ENCODE data around the gene HCFC2.
A peak's percentile ranks its signal among the peaks of the same experiment; 100 is the strongest.
"Not testable (repeated sequence)": the region's sequence is repeated elsewhere in the genome, so short reads cannot be mapped to it uniquely, and the experiment has no call there.

Gene HCFC2

DNA sequence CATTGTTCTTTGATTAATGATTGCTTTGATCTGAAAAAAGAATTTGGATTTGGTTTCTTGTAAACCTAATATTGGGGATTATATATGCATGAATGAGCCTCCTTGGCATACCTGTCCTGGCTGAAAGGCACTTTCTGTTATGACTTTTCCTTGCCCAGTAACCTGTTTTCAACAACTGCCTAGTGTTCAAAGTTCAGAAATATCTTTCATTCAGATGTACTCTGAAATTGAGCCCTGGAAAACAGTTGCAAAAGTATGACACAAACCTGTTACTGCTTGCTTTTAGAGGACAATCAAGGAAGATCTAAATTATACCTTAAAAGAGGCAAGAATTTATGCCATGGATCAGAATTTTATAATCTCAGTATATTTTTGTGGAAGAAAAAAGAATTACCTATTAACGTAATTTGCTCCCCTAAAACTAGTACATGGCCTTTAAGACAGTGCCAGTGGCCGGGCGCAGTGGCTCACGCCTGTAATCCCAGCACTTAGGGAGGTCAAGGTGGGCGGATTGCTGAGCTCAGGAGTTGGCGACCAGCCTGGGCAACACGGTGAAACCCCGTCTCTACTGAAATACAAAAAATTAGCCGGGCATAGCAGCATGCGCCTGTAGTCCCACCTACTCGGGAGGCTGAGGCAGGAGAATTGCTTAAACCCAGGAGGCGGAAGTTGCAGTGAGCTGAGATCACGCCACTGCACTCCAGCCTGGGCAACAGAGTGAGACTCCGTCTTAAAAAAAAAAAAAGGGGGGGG, 50.7 kb downstream of the HCFC2 start:
- H3K36me3 Mint-ChIP-seq (ENCODE audit: low read depth), result peaks cover 22% of the 10 kb centered on the region
- not testable (repeated sequence) for DNase-seq (ENCODE audit: low spot score); H3K4me3 Mint-ChIP-seq; H3K9me3 Mint-ChIP-seq; H3K4me1 Mint-ChIP-seq (ENCODE audit: low read depth); H3K27ac Mint-ChIP-seq; H3K27me3 Mint-ChIP-seq (ENCODE audit: low read depth)

DNA sequence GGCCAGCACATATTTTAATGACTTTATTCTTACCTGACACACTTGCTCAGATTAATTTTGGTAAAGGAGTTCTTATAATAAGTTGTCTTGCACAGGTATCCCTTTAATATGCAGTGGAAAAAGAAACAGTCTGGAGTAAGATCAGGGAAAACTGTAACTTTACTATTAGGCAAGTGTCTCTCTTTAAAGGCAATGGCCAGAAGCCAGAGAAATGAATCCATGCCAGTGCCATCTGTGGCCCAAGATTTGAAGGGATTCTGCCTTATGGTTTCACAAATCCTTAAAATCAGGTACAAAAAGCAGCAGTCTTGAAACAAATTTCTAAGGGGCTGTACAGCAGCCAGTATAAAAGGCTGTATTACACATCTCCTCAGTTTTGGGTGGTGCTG, 51.2 kb downstream of the HCFC2 start:
- Mint-ChIP-seq H3K4me1 (ENCODE audit: low read depth) (no peaks in the 10 kb centered on the region), H3K27me3 (ENCODE audit: low read depth) (no peaks in the 10 kb centered on the region), H3K9me3 (no peaks in the 10 kb centered on the region), H3K27ac (no peak overlapping the region), H3K4me3 (no peak overlapping the region), H3K36me3 (ENCODE audit: low read depth) (peaks cover 26% of the 10 kb centered on the region)
- DNase-seq (ENCODE audit: low spot score), result no peak

DNA sequence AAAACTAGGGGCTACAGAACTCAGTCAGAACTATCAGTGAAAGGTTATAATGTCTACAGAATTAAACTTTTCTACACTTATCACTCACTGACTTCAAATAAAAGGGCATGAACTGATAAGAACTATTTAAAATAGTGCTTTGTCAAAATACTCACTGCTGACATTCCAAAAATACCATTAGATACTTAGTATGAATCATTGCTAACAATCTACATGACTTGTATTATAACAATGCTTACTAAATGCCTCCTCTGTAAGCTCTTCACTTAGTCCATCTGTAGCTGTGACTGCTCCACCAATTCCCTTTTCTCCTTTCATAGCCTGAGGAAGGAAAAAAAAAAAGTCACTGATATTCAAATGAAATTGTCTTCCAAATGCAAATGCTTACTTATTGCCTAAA, 56.7 kb downstream of the HCFC2 start:
- H3K4me1 Mint-ChIP-seq (ENCODE audit: low read depth), result peaks cover 2% of the 10 kb centered on the region
- no peaks in the 10 kb centered on the region for H3K9me3 Mint-ChIP-seq
- peaks cover 38% of the 10 kb centered on the region for H3K36me3 Mint-ChIP-seq (ENCODE audit: low read depth)

DNA sequence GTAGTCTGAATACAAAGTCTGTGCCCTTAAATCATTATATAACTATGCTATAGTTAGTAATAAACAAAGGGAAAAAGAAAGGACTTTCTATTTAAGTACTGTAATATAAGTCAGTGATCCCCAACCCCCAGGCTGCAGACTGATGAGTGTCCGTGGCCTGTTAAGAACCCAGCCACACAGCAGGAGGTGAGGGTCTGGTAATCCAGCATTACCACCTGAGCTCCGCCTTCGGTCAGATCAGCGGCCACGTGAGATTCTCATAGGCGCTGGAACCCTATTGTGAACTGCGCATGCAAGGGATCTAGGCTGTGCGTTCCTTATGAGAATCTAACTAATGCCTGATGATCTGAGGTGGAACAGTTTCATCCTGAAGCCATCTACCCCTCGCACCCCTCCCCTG, 58.0 kb downstream of the HCFC2 start:
- H3K27ac Mint-ChIP-seq, result no peak overlapping the region
- H3K36me3 Mint-ChIP-seq (ENCODE audit: low read depth), result peaks cover 45% of the 10 kb centered on the region
- no peak for DNase-seq (ENCODE audit: low spot score)
- no peak overlapping the region for H3K4me3 Mint-ChIP-seq
- peaks cover 2% of the 10 kb centered on the region for H3K4me1 Mint-ChIP-seq (ENCODE audit: low read depth)
- H3K27me3 Mint-ChIP-seq (ENCODE audit: low read depth), result no peaks in the 10 kb centered on the region
- H3K9me3 Mint-ChIP-seq, result no peaks in the 10 kb centered on the region

More for the DNA sequence above, 56.7 kb downstream of the HCFC2 start:
- no peak overlapping the region for H3K27ac Mint-ChIP-seq
- no peaks in the 10 kb centered on the region for H3K27me3 Mint-ChIP-seq (ENCODE audit: low read depth)
- DNase-seq (ENCODE audit: low spot score), result no peak
- H3K4me3 Mint-ChIP-seq, result no peak overlapping the region

DNA sequence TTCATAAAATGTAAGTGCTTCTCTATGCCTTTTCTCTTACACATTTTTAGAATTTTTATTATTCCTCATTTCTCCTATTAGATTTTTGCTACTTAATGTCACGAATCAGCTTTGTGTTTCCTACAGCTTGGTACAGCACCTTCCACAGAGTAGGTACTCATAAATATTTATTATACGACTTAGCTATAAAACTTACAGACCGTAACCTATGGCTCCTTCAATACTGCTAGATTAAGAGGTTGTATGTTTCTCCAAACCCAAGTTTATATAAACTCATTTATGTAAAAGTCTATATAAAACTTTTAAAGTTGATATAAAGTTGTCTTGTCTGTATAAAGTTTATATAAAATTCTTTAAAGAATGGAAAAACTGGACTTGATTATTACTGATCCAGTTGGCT, 62.2 kb downstream of the HCFC2 start:
- no peak for DNase-seq (ENCODE audit: low spot score)
- Mint-ChIP-seq H3K4me3 (no peak overlapping the region), H3K4me1 (ENCODE audit: low read depth) (peaks cover 11% of the 10 kb centered on the region), H3K9me3 (no peaks in the 10 kb centered on the region), H3K27ac (no peak overlapping the region), H3K36me3 (ENCODE audit: low read depth) (peaks cover 39% of the 10 kb centered on the region), H3K27me3 (ENCODE audit: low read depth) (no peaks in the 10 kb centered on the region)

DNA sequence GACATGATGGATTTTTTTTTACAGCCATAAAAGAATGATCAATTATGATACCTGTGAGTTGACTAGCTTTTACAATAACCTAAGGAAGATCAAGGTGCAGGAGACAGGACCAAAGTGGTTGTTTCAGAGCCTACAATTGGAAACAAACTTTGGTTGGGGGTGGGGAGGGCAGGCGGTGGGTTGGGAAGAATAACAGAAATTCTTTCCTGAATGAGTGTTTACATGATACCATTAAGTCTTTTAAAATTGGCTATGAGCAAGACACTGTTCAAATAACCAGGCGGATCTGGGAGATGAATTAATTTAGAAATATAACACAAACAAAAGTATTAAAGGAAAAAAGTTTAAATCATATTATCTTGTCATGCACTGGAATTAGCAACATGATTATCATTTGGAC, 66.4 kb downstream of the HCFC2 start:
- Mint-ChIP-seq H3K4me3 (no peak overlapping the region), H3K27me3 (ENCODE audit: low read depth) (no peaks in the 10 kb centered on the region), H3K4me1 (ENCODE audit: low read depth) (peaks cover 19% of the 10 kb centered on the region), H3K27ac (no peak overlapping the region), H3K9me3 (no peaks in the 10 kb centered on the region), H3K36me3 (ENCODE audit: low read depth) (peaks cover 35% of the 10 kb centered on the region)
- DNase-seq (ENCODE audit: low spot score), result no peak

DNA sequence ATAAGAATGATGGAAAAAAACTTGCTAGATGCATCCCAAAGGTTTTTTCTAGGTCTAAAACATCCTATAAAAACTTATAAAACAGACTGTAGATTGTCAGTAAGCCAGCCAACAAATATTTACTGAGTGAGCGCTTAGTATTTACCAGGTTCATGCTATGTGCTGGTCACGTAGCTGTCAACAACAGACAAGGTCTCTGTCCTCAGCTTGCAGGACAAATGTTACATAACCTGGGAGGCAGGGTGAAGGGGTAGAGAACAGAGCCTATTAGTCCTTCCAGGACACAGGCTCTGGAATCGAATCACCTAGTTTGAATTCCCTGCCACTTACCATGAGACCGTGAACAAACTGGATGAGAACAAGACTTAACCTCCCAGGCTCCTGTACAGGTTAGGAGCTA, 67.3 kb downstream of the HCFC2 start:
- H3K36me3 Mint-ChIP-seq (ENCODE audit: low read depth), result peaks cover 29% of the 10 kb centered on the region
- no peaks in the 10 kb centered on the region for H3K9me3 Mint-ChIP-seq
- H3K27ac Mint-ChIP-seq, result no peak overlapping the region
- H3K27me3 Mint-ChIP-seq (ENCODE audit: low read depth), result no peaks in the 10 kb centered on the region
- peaks cover 25% of the 10 kb centered on the region for H3K4me1 Mint-ChIP-seq (ENCODE audit: low read depth)
- H3K4me3 Mint-ChIP-seq, result no peak overlapping the region
- no peak for DNase-seq (ENCODE audit: low spot score)

DNA sequence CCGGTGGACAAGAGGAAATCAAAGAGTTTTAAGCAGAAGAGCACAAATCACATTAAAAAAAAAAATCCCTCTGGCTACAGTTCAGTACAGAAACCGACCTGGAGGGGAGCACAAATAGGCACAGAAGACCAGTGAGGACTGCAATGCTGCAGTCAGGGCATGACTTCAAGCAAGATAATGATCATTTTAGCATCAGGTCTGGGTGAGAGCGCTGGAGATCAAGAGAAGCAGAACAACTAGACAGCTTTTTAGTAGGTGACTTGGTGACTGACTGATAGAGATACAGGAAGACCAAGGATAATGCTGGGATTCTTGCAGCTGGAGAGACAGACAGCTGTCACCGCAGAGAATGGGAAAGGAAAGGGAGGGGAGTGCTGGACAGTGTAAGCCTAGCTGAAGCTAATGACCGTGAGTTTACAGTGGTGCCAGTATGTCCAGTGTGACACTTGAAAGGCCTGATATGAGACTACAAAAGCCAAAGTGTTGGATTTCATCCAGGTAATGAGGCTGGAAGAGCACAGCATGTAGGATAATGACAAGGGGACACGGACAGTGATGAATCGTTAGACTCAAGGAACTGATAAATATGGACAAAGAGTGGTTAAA, 68.1 kb downstream of the HCFC2 start:
- no peak for DNase-seq (ENCODE audit: low spot score)
- Mint-ChIP-seq H3K4me3 (no peak overlapping the region), H3K4me1 (ENCODE audit: low read depth) (peaks cover 27% of the 10 kb centered on the region), H3K27ac (no peak overlapping the region), H3K9me3 (no peaks in the 10 kb centered on the region), H3K27me3 (ENCODE audit: low read depth) (no peaks in the 10 kb centered on the region), H3K36me3 (ENCODE audit: low read depth) (peaks cover 26% of the 10 kb centered on the region)

DNA sequence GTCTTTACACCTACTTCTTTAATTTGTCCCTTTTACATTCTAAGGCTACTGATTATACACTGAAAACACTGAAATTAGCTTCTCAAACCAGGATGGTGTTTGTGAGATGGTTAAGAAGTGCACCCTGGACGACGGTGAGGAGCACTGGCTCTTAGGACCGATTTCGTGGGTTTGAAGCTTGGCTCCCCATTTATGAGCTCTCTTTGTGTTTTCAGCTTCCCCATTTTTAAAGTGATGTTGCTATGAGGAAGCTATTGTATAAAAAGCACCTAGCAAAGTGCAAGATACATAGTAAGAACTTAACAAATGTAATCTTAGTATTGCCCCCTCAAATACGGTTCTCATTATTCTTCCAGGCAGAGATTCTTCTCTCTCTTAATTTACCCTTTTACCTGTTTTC, 69.0 kb downstream of the HCFC2 start:
- Mint-ChIP-seq H3K27ac (no peak overlapping the region), H3K4me3 (no peak overlapping the region), H3K4me1 (ENCODE audit: low read depth) (peaks cover 27% of the 10 kb centered on the region), H3K27me3 (ENCODE audit: low read depth) (no peaks in the 10 kb centered on the region), H3K9me3 (no peaks in the 10 kb centered on the region), H3K36me3 (ENCODE audit: low read depth) (peaks cover 22% of the 10 kb centered on the region)
- DNase-seq (ENCODE audit: low spot score), result no peak

DNA sequence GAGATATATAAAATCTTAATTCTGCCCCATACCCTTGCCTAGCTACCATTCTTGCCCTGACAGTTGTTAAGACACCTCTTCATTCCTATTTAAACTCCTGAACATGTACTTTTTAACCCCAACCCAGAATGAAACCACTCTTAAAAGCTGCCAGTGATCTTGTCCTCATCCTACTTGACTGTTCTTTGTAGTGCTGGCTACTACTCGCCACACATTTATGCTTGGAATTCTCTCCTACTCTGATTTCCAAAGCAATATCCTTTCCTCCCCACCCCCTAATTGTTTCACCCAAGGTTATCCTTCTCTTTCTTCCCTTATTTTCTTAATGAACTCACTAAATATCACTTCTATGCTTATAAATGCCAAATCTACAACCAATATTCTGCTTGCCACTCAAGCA, 69.5 kb downstream of the HCFC2 start:
- Mint-ChIP-seq H3K27me3 (ENCODE audit: low read depth) (no peaks in the 10 kb centered on the region), H3K36me3 (ENCODE audit: low read depth) (peaks cover 21% of the 10 kb centered on the region), H3K9me3 (no peaks in the 10 kb centered on the region), H3K27ac (no peak overlapping the region), H3K4me1 (ENCODE audit: low read depth) (peaks cover 27% of the 10 kb centered on the region), H3K4me3 (no peak overlapping the region)
- DNase-seq (ENCODE audit: low spot score), result no peak

DNA sequence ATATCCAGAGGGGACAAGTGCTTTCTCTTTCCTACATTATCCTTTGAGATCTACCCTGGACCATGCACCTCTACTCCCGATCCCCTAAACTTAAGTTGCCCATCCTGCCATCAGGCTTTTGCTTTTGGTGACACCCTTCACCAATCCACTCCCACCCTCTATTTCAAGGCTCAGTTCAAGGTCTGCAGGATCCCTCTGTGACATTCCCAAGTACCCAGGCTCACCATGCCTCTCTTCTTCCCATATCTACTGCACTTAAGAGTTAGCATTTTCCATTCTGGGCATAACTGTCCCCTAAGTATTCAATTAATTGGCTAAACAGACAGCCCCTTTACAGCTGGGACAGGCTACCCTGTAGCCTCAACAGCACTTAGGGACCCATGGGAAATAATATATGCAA, 70.6 kb downstream of the HCFC2 start:
- Mint-ChIP-seq H3K36me3 (ENCODE audit: low read depth) (peaks cover 16% of the 10 kb centered on the region), H3K9me3 (no peaks in the 10 kb centered on the region), H3K27me3 (ENCODE audit: low read depth) (no peaks in the 10 kb centered on the region), H3K4me3 (no peak overlapping the region), H3K4me1 (ENCODE audit: low read depth) (peaks cover 23% of the 10 kb centered on the region), H3K27ac (no peak overlapping the region)
- DNase-seq (ENCODE audit: low spot score), result no peak

DNA sequence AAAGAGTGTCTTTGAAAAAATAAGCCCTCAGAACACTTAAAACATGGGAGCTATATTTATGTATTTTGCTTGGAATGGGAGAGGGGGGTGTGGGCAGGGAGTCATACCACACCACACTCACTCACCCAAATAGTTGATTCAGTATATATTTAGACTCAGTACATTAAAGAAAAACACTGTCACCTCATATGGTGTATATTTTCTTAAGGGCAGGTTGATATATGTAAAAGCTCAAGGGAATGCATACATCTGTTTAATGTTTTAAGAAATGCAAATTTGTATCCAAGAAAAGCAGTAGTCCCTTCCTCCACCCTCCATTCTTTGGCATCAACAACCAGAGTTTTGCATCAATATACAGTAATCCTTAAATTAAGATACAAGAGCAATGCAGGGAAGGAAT, 72.2 kb downstream of the HCFC2 start:
- DNase-seq (ENCODE audit: low spot score), result no peak
- peak overlapping the region; percentile 89 for H3K27ac Mint-ChIP-seq

DNA sequence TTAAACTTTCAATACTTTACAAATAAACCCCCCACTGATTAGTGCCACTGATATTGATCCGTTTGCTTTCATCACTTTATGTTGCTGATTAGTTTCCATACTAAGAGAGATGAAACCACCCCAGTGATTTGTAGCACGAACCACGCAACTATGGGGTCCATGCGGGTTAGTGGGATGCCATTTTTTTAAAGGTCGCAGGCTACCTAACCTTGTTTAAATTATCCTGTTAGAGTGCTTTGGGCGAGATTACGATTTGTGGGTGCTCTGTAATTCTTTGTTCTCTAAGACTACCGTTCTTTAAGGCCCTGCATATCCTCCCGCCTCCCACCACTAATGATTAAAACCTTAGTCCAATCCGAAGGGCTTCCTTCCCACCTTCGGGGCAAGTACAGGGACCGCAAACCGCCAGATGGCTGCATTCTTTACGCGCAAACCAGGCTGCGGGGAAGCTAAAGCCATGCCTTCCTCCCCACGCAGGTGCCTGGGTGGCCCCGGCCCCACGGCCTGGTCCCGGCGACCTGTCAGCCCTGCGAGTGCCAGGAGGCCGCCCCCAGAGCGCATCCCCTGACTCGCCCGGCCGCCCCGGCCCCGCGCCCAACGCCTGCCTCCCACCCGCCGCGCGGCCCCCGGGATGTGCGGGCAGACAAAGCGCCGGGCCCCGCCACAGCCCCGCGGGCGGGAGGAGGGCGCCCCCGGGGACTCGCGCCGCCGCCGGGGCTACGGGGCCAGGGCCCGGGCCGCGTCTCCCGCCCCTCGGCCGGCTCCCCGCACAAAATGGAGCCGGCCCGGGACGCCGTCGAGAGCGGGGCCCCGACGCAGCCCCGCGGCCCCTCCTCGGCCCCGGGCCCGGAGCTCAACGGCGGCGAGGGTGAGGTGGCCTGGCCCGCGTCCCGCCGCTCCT, 72.9 kb downstream of the HCFC2 start:
- peaks cover 10% of the 10 kb centered on the region for H3K27me3 Mint-ChIP-seq (ENCODE audit: low read depth)
- peak overlapping the region; percentile 93 for H3K4me3 Mint-ChIP-seq
- peaks cover 6% of the 10 kb centered on the region for H3K36me3 Mint-ChIP-seq (ENCODE audit: low read depth)
- peaks cover 16% of the 10 kb centered on the region for H3K4me1 Mint-ChIP-seq (ENCODE audit: low read depth)
- H3K9me3 Mint-ChIP-seq, result no peaks in the 10 kb centered on the region
- peak; percentile 51 for DNase-seq (ENCODE audit: low spot score)
- peak overlapping the region; percentile 89 for H3K27ac Mint-ChIP-seq

More for the DNA sequence above, 72.2 kb downstream of the HCFC2 start:
- H3K4me3 Mint-ChIP-seq, result peak overlapping the region; percentile 93
- peaks cover 3% of the 10 kb centered on the region for H3K27me3 Mint-ChIP-seq (ENCODE audit: low read depth)
- H3K9me3 Mint-ChIP-seq, result no peaks in the 10 kb centered on the region
- peaks cover 9% of the 10 kb centered on the region for H3K36me3 Mint-ChIP-seq (ENCODE audit: low read depth)
- peaks cover 18% of the 10 kb centered on the region for H3K4me1 Mint-ChIP-seq (ENCODE audit: low read depth)

Measured in T-helper 2 cell treated with Interferon-gamma antibody and Interleukin-4, amounts not matched to agents 5 μg/mL and 100 μg/mL, for 36 hours (primary cell).